Raji (cell line): ENCODE measurements around the gene ASCC3.

Experiments
- POLR2A ChIP-seq: IDR thresholded peaks from 2 replicates; pipeline ENCODE4 v1.6.1; 2011; ENCODE audit warnings: low read depth, low read length, control low read depth; ENCODE audit not compliant: insufficient read depth

Gene ASCC3

GRCh38 chr6:100851819-100852218, 29.3 kb downstream of the ASCC3 start:
- TF ChIP-seq POLR2A, result no peak

DNA sequence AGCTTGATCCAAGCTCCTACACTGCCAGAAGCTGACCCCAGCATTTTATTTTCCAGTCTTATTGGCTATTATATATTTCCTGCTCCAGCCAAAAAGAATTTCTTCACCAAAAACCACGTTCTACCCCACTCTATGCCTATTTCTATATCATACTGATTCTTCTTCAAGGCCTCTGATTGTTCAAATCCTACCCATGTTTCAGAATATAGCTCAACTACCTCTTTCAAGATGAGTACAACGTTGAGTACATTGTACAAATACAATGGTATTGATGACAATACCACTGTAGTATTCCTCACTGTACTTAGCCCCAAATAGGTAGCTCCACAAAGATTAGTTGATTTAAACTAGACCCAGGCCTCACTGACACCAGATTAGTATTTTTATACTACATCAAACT, 31.0 kb downstream of the ASCC3 start:
- no peak for TF ChIP-seq POLR2A

DNA sequence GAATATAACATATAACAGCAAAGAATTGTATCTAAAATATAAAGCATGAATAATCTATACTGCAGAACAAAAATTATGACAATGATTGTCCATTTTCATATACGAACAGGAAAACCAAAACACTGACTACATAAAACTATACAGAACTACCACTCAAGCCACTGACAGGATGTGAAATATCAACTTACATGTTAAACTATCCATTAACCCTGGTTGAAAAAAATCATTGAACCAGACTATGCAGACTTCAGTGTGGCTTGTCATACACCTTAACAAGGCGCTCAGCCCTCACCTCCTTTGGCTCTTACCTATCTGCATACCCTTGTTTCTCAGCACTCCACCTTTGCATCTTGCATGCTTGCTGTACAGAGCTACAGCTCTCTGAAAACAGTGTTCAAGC, 34.9 kb downstream of the ASCC3 start:
- TF ChIP-seq POLR2A, result no peak

GRCh38 chr6:100845676-100846075, 35.5 kb downstream of the ASCC3 start:
- TF ChIP-seq POLR2A, result no peak

DNA sequence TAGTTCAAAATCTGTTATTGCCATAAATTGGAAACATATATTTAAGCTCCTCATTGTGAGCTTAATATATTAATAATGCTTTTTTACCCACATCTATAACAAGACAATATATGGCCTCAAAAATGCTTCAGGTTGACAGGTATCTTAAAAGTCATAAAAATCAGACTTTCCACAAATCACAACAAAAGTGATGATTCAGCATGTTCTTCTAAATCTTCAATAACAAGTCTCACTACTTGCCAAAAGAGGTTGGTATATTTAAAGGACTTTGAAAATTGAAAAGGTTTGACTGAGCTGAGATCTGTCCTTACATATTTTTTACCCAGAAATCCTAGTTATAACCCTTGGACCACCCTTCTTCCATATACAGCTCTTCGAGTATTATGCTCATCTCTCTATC, 41.7 kb downstream of the ASCC3 start:
- TF ChIP-seq POLR2A, result no peak

- TF ChIP-seq POLR2A, result no peak
These were observed 43.1 kb downstream of the ASCC3 start for GRCh38 chr6:100838011-100838410.

DNA sequence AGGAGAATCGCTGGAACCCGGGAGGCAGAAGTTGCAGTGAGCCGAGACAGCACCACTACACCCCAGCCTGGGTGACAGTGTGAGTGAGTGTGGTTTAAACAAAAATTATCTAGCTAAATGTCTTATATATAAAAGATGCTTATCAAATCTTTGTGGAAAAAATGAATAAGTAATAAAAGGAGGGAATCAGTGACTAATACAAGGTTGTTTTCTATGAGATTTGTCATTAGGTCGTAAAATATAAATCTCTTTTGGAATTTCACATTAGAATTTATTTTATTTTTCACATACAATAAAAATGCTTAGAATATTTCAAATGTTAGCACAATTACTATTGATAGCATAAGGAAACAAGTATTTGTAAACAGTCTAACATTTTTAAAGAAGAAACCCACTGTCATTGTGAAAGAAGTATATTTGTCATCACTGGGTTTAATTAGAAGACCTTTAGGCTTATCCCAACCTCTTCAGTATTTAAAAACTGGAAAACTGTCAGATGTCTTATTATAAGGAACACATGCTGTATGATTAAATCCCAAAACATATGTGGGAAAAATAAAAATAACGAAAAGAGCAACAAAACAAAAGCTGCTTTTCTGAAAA, 47.1 kb downstream of the ASCC3 start:
- TF ChIP-seq POLR2A, result no peak

- TF ChIP-seq POLR2A, result no peak
These were observed 58.1 kb downstream of the ASCC3 start for GRCh38 chr6:100823041-100823440.

GRCh38 chr6:100818066-100818465, 63.1 kb downstream of the ASCC3 start:
- no peak for TF ChIP-seq POLR2A

GRCh38 chr6:100810015-100810414, 71.1 kb downstream of the ASCC3 start:
- TF ChIP-seq POLR2A, result no peak

- no peak for TF ChIP-seq POLR2A
These were observed 71.8 kb downstream of the ASCC3 start for GRCh38 chr6:100809346-100809745.

DNA sequence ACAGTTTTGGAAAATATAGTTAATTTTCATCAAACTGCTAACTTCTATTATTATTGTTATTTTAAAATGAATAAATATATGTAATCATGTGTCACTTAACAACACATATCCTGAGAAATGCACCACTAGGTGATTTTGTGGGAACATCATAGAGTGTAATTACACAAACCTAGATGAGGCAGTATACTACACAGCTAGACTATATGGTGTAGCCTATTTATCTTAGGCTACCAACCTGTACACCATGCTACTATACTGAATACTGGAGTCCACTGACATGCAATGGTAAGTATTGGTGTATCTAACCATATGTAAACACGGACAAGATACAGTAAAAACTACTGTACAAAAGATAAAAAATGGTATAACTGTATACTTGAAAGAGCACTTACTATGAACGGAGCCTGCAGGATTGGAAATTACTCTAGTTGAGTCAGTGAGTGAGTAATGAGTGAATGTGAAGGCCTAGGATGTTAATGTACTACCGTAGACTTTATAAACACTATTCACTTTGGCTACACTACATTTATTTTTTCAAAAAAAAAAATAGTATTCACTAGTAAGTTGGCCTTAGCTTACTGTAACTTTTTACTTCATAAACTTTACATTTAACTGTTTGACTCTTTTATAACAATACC, 72.4 kb downstream of the ASCC3 start:
- no peak for TF ChIP-seq POLR2A

- TF ChIP-seq POLR2A, result no peak
These were observed 74.8 kb downstream of the ASCC3 start for GRCh38 chr6:100806296-100806695.

DNA sequence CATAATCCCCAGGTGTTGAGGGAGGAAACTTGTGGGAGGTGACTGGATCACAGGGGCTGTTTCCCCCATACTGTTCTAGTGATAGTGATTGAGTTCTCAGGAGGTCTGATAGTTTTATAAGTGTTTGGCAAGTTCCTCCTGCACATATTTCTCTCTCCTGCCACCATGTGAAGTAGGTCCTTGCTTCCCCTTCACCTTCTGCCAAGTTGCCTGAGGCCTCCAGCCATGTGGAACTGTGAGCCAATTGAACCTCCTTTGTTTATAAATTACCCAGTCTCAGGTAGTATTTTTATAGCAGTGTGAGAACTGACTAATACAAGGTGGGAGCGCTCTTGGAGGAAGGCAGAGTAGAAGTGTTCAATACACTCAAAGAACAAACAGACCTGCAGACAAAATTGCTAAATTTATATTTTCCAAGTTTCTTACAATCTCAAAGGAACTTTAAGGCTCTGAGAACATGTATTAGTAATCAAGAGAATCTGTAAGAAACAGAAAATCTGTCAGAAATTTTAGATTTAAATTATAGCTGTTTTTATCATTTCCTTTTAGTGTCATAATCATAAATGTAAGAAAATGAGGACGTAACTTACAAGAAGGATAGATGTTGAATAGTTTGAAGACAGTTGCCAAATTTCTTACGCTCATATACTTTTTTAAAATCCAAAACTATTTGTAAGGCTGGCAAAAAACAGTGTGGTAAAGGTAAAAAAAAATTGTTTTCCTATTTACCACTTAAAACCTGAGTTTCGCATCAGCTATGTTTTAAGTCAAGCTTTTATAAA, 77.7 kb downstream of the ASCC3 start:
- no peak for TF ChIP-seq POLR2A

DNA sequence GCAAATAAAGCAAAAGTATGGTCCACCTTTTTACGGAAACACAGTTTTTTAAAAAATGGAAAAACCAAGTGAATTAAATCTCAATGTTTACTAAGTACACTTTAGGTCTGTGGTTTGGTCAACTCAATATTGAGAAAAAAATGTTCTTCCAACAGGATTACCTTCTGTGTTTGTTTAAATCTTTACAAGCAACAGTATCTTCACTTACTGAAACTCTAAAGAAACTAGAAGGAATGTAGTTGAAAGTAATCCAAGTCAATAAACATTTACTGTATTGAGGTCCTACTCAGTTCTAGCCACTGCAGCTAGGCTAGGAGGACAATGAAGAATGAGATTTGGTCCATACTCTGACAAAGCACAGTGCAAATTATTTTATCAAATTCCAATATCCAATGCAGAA, 80.1 kb downstream of the ASCC3 start:
- no peak for TF ChIP-seq POLR2A
